HCT116 (cell line): ENCODE results near the gene ROBO1. TPM values are rescaled to one million over a fixed set of nuclear protein-coding genes. Genes with fewer than 3 reads are reported as not detected.

ENCODE experiments used
- ATAC-seq: fragments of 200-7000 bp; cut with Tn5 transposase; 2 replicates; pipeline ENCODE4 v1.9.1; 2020; ENCODE audit warnings: mild to moderate bottlenecking, moderate library complexity
- BruUV-seq: library from RNA; stranded (reverse); fragments of 400-500 nt; replicated peaks from 2 replicates; lab custom pipeline; 2021; lab: Mats Ljungman, UMichigan
- CTCF ChIA-PET: fragments of 300-600 bp; sonication (Branson Sonifier 250); formaldehyde crosslinking; loops from one replicate; lab custom pipeline; 2021; ENCODE audit warnings: antibody characterized with exemption; lab: Charles Lee
- POLR2A ChIA-PET: fragments of 300-600, 350-600 bp; sonication (Branson Sonifier 250); formaldehyde crosslinking; loops from one replicate; lab custom pipeline; 2021; ENCODE audit warnings: antibody characterized with exemption; lab: Charles Lee
- RAD21 ChIA-PET, 2 experiments: fragments of 300-600 bp; sonication (Branson Sonifier 250); formaldehyde crosslinking; loops; one replicate each; lab custom pipeline; 2023; ENCODE audit warnings: low total read pairs in 2 of 2; ENCODE audit not compliant: uncharacterized antibody in 2 of 2, unreplicated experiment in 2 of 2, low non-redundant PET in 1 of 2; lab: Charles Lee
- DNase-seq: peaks from one replicate; pipeline ENCODE4 v3.0.0-alpha.2; 2010; ENCODE audit warnings: low read depth, low spot score
- H2AFZ ChIP-seq: fragments of 200-600 bp; shearing (Covaris generic), sonication (generic); 2 replicates; pipeline ENCODE4 v1.6.1; 2017; ENCODE audit warnings: low read depth, mixed run types, mixed read lengths, antibody characterized with exemption, low read length; ENCODE audit not compliant: poor library complexity, severe bottlenecking
- H3K27ac ChIP-seq: 2 replicates; pipeline ENCODE4 v1.5.1; 2012; ENCODE audit warnings: low read depth, low read length
- H3K27me3 ChIP-seq: fragments of 200-600 bp; sonication (generic); 2 replicates; pipeline ENCODE4 v1.6.1; 2016; ENCODE audit warnings: mixed run types, low read length, mixed read lengths; ENCODE audit not compliant: insufficient read depth
- H3K36me3 ChIP-seq, 2 experiments: fragments of 200-500 bp in 1 of 2; fragments of 200-600 bp in 1 of 2; sonication (Bioruptor generic) in 1 of 2; sonication (generic) in 1 of 2; 2 replicates each; pipeline versions ENCODE4 v1.5.1 to v1.6.1; 2014 to 2016; ENCODE audit warnings: low read length in 2 of 2, inconsistent platforms in 1 of 2, mixed read lengths in 1 of 2, mixed run types in 1 of 2; ENCODE audit not compliant: insufficient read depth in 2 of 2, control insufficient read depth in 1 of 2
- H3K4me1 ChIP-seq, 2 experiments: fragments of 200-600 bp in 1 of 2; sonication (generic) in 1 of 2; 2 replicates each; pipeline versions ENCODE4 v1.5.1 to v1.6.1; 2012 to 2017; ENCODE audit warnings: low read length in 2 of 2, inconsistent platforms in 1 of 2, mild to moderate bottlenecking in 1 of 2, mixed read lengths in 1 of 2, mixed run types in 1 of 2, moderate library complexity in 1 of 2; ENCODE audit not compliant: insufficient read depth in 2 of 2, control insufficient read depth in 1 of 2
- H3K4me2 ChIP-seq: fragments of 200-600 bp; sonication (generic); 2 replicates; pipeline ENCODE4 v1.6.1; 2017; ENCODE audit warnings: mixed run types, low read length, mixed read lengths
- H3K4me3 ChIP-seq, 2 experiments: fragments of 200-600 bp in 1 of 2; sonication (generic) in 1 of 2; replicated peaks in 1 of 2; 2 replicates each; pipeline ENCODE4 v1.5.1; 2011 to 2016; ENCODE audit warnings: low read length in 2 of 2, control low read depth in 1 of 2, low read depth in 1 of 2, mild to moderate bottlenecking in 1 of 2, mixed read lengths in 1 of 2, mixed run types in 1 of 2
- H3K79me2 ChIP-seq: fragments of 200-600 bp; sonication (generic); 2 replicates; pipeline ENCODE4 v1.6.1; 2017; ENCODE audit warnings: mild to moderate bottlenecking, mixed run types, low read length, moderate library complexity, mixed read lengths; ENCODE audit not compliant: insufficient read depth
- H3K9ac ChIP-seq: fragments of 200-600 bp; sonication (generic); 2 replicates; pipeline ENCODE4 v1.6.1; 2016; ENCODE audit warnings: low read length, mixed read lengths
- H3K9me2 ChIP-seq: fragments of 200-600 bp; sonication (generic), shearing (Covaris generic); 2 replicates; pipeline ENCODE4 v1.6.1; 2017; ENCODE audit warnings: mixed run types, mild to moderate bottlenecking, moderate library complexity; ENCODE audit not compliant: insufficient read depth
- H3K9me3 ChIP-seq, 2 experiments: fragments of 200-500 bp in 1 of 2; fragments of 200-600 bp in 1 of 2; sonication (Bioruptor generic) in 1 of 2; sonication (generic) in 1 of 2; 2 replicates each; pipeline ENCODE4 v1.6.1; 2014 to 2017; ENCODE audit warnings: low read length in 2 of 2, mixed read lengths in 2 of 2, inconsistent platforms in 1 of 2, low read depth in 1 of 2, mild to moderate bottlenecking in 1 of 2, mixed run types in 1 of 2, moderate library complexity in 1 of 2; ENCODE audit not compliant: control insufficient read depth in 1 of 2, insufficient read depth in 1 of 2
- H4K20me1 ChIP-seq: fragments of 200-600 bp; sonication (generic), shearing (Covaris generic); 2 replicates; pipeline ENCODE4 v1.6.1; 2017; ENCODE audit warnings: mixed run types, mild to moderate bottlenecking, moderate library complexity; ENCODE audit not compliant: insufficient read depth
- CBX3 ChIP-seq: IDR thresholded peaks from 2 replicates; pipeline ENCODE4 v1.6.1; 2012; ENCODE audit warnings: low read depth
- CEBPB ChIP-seq: IDR thresholded peaks from 2 replicates; pipeline ENCODE4 v1.6.1; 2012; ENCODE audit warnings: low read depth
- EZH2phosphoT487 ChIP-seq: fragments of 200-600 bp; IDR thresholded peaks from 2 replicates; pipeline ENCODE4 v1.6.1; 2018; ENCODE audit warnings: antibody characterized with exemption, borderline replicate concordance
- FOSL1 ChIP-seq: IDR thresholded peaks from 2 replicates; pipeline ENCODE4 v1.6.1; 2012; ENCODE audit warnings: low read depth
- JUND ChIP-seq: IDR thresholded peaks from 2 replicates; pipeline ENCODE4 v1.6.1; 2012
- POLR2AphosphoS5 ChIP-seq: IDR thresholded peaks from 2 replicates; pipeline ENCODE4 v1.6.1; 2011; ENCODE audit warnings: mild to moderate bottlenecking, low read depth, low read length, moderate library complexity
- SIN3A ChIP-seq: IDR thresholded peaks from 2 replicates; pipeline ENCODE4 v1.6.1; 2012; ENCODE audit warnings: low read depth
- SP1 ChIP-seq: IDR thresholded peaks from 2 replicates; pipeline ENCODE4 v1.6.1; 2012; ENCODE audit warnings: low read depth
- SRF ChIP-seq: IDR thresholded peaks from 2 replicates; pipeline ENCODE4 v1.6.1; 2012; ENCODE audit warnings: low read depth
- ZFX ChIP-seq: fragments of 450-650 bp; IDR thresholded peaks from 2 replicates; pipeline ENCODE4 v1.6.1; 2017
- ZNF274 ChIP-seq: fragments of 200-500 bp; sonication (Bioruptor generic); IDR thresholded peaks from 2 replicates; pipeline ENCODE4 v1.6.1; 2014; ENCODE audit warnings: mild to moderate bottlenecking, low read depth, low read length, inconsistent platforms
- intact Hi-C: fragments of 100-400 bp; cut with micrococcal nuclease; formaldehyde crosslinking; loops from 2 replicates; pipeline ENCODE4 v1.10.0; 2022
- total RNA-seq: library from RNA; stranded (reverse); gene quantifications from one replicate; pipeline ENCODE4 v1.2.1, GENCODE V29; 2021; ENCODE audit not compliant: unreplicated experiment
- TF ChIP-seq, protein P1 (sequence below): IDR thresholded peaks from 2 replicates; pipeline ENCODE4 v1.6.1; 2012
- TF ChIP-seq, protein P2 (sequence below): IDR thresholded peaks from 2 replicates; pipeline ENCODE4 v1.6.1; 2011; ENCODE audit warnings: mild to moderate bottlenecking, low read length, moderate library complexity; ENCODE audit not compliant: insufficient replicate concordance; ENCODE audit errors: extremely low read depth
- TF ChIP-seq, protein P3 (sequence below): IDR thresholded peaks from 2 replicates; pipeline ENCODE4 v1.6.1; 2012; ENCODE audit warnings: low read depth
- TF ChIP-seq, protein P4 (sequence below): IDR thresholded peaks from 2 replicates; pipeline ENCODE4 v1.6.1; 2012

ROBO1 gene
- total RNA-seq, 1 experiment from 2014 or later = 0.27 TPM

DNA sequence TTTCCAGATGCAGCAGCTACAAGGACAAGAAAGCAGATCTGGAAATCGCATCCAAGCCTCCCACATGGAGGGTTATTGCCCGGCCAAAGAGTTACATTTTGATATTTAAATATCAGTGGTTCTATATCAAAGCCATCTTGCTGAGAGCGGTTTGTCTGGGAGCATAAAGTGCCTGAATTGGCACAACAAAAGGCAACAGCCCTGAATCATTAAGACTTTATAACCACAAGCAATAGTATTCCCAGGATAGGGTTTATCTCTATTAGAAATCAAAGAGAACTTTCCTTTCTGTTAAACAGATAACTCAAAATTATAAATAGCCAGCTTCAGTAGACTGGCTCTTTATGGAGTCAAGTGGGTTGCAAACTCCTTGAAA, 564.7 kb downstream of the ROBO1 start:
- ATAC-seq (no peak), DNase-seq (no peak)
- CTCF ChIA-PET = no interaction called here
- Histone ChIP-seq H3K79me2 (no peaks in the 10 kb centered on the region), H3K27me3 (no peaks in the 10 kb centered on the region), H2AFZ (no peak overlapping the region), H4K20me1 (no peaks in the 10 kb centered on the region), H3K9ac (no peak overlapping the region), H3K4me2 (no peak overlapping the region)
- TF ChIP-seq, protein P1, sequence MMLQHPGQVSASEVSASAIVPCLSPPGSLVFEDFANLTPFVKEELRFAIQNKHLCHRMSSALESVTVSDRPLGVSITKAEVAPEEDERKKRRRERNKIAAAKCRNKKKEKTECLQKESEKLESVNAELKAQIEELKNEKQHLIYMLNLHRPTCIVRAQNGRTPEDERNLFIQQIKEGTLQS = no peak
- TF ChIP-seq, protein P2, sequence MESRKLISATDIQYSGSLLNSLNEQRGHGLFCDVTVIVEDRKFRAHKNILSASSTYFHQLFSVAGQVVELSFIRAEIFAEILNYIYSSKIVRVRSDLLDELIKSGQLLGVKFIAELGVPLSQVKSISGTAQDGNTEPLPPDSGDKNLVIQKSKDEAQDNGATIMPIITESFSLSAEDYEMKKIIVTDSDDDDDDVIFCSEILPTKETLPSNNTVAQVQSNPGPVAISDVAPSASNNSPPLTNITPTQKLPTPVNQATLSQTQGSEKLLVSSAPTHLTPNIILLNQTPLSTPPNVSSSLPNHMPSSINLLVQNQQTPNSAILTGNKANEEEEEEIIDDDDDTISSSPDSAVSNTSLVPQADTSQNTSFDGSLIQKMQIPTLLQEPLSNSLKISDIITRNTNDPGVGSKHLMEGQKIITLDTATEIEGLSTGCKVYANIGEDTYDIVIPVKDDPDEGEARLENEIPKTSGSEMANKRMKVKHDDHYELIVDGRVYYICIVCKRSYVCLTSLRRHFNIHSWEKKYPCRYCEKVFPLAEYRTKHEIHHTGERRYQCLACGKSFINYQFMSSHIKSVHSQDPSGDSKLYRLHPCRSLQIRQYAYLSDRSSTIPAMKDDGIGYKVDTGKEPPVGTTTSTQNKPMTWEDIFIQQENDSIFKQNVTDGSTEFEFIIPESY = no peak
- TF ChIP-seq ZNF274 (no peak), FOSL1 (no peak), EZH2phosphoT487 (no peak), SIN3A (no peak), JUND (no peak), POLR2AphosphoS5 (no peak), CEBPB (no peak), SP1 (no peak), ZFX (no peak), SRF (no peak), CBX3 (no peak)
- TF ChIP-seq, protein P3, sequence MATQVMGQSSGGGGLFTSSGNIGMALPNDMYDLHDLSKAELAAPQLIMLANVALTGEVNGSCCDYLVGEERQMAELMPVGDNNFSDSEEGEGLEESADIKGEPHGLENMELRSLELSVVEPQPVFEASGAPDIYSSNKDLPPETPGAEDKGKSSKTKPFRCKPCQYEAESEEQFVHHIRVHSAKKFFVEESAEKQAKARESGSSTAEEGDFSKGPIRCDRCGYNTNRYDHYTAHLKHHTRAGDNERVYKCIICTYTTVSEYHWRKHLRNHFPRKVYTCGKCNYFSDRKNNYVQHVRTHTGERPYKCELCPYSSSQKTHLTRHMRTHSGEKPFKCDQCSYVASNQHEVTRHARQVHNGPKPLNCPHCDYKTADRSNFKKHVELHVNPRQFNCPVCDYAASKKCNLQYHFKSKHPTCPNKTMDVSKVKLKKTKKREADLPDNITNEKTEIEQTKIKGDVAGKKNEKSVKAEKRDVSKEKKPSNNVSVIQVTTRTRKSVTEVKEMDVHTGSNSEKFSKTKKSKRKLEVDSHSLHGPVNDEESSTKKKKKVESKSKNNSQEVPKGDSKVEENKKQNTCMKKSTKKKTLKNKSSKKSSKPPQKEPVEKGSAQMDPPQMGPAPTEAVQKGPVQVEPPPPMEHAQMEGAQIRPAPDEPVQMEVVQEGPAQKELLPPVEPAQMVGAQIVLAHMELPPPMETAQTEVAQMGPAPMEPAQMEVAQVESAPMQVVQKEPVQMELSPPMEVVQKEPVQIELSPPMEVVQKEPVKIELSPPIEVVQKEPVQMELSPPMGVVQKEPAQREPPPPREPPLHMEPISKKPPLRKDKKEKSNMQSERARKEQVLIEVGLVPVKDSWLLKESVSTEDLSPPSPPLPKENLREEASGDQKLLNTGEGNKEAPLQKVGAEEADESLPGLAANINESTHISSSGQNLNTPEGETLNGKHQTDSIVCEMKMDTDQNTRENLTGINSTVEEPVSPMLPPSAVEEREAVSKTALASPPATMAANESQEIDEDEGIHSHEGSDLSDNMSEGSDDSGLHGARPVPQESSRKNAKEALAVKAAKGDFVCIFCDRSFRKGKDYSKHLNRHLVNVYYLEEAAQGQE = no peak
- TF ChIP-seq, protein P4, sequence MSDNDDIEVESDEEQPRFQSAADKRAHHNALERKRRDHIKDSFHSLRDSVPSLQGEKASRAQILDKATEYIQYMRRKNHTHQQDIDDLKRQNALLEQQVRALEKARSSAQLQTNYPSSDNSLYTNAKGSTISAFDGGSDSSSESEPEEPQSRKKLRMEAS = no peak
- TF ChIP-seq, all 23 proteins: peak for 0
- ChIA-PET RAD21 (no interaction called here), POLR2A (no interaction called here)
- no peaks in the 10 kb centered on the region for H3K36me3 ChIP-seq
- H3K9me3 ChIP-seq = peaks cover 18 to 24% of the 10 kb centered on the region in 2 experiments; a peak in 3 of 4 replicates
- H3K9me2 ChIP-seq = no peaks in the 10 kb centered on the region
- BruUV-seq = no TSS peak
- H3K4me3 ChIP-seq = no peak overlapping the region
- no peaks in the 10 kb centered on the region for H3K4me1 ChIP-seq
- intact Hi-C loops = no loop called here
- H3K27ac ChIP-seq = no peak overlapping the region
